Measurements from ENCODE around the gene SLC4A1. TPM values are rescaled to one million over a fixed set of nuclear protein-coding genes. Genes with fewer than 3 reads are reported as not detected.
A peak's percentile ranks its signal among the peaks of the same experiment; 100 is the strongest.

SLC4A1 gene
- total and polyA plus RNA-seq, 2 of the 13 experiments (the other 11 are each of a cell fraction or from before 2014, with no cell fraction given) = not detected

GRCh38 chr17:44308320-44308818 is 40.4 kb upstream of the SLC4A1 start, which contains the start of gene RUNDC3A (continued):
- TF ChIP-seq ZNF281 (CRISPR knock-in tag; IDR thresholded peaks at IDR 0.05; ENCODE audit: borderline replicate concordance) (peak; percentile 59; the same call in 1 of the 2 replicates), KMT2B (CRISPR knock-in tag; IDR thresholded peaks at IDR 0.05) (peak; percentile 45; the same call in 1 of the 2 replicates), REL (CRISPR knock-in tag; conservative IDR thresholded peaks at IDR 0.05) (no peak; the same call in 1 of the 2 replicates), ARNT2 (CRISPR knock-in tag; IDR thresholded peaks at IDR 0.05; ENCODE audit: low read depth) (no peak; the same call in 1 of the 2 replicates), ZFP91 (CRISPR knock-in tag; IDR thresholded peaks at IDR 0.05; ENCODE audit: borderline replicate concordance) (0 out of 2 replicates have a peak, but pooled peaks have one; percentile 10), ZNF674 (CRISPR knock-in tag; IDR thresholded peaks at IDR 0.05; ENCODE audit: low read depth) (no peak), ZNF614 (CRISPR knock-in tag; IDR thresholded peaks at IDR 0.05; ENCODE audit: borderline replicate concordance) (peak; percentile 64; the same call in 1 of the 2 replicates), GFI1 (CRISPR knock-in tag; IDR thresholded peaks at IDR 0.05; ENCODE audit: borderline replicate concordance) (peak; percentile 37; the same call in 1 of the 2 replicates), SCMH1 (CRISPR knock-in tag; IDR thresholded peaks at IDR 0.05; ENCODE audit: borderline replicate concordance) (no peak), ZNF350 (CRISPR knock-in tag; IDR thresholded peaks at IDR 0.05; ENCODE audit: borderline replicate concordance, low read depth) (peak; percentile 34; the same call in 1 of the 2 replicates), ZNF678 (CRISPR knock-in tag; IDR thresholded peaks at IDR 0.05) (no peak), ETV6 (CRISPR knock-in tag; conservative IDR thresholded peaks at IDR 0.05) (peak; percentile 83), ZMAT5 (CRISPR knock-in tag; IDR thresholded peaks at IDR 0.05; ENCODE audit: borderline replicate concordance, low read depth) (no peak), IKZF5 (CRISPR knock-in tag; IDR thresholded peaks at IDR 0.05) (peak; percentile 75), SYNCRIP (IDR thresholded peaks at IDR 0.05; ENCODE audit: insufficient read depth, low read depth, low read length) (no peak), SALL2 (CRISPR knock-in tag; IDR thresholded peaks at IDR 0.05) (peak; percentile 84; the same call in 1 of the 2 replicates), ZKSCAN1 (IDR thresholded peaks at IDR 0.05; ENCODE audit: low read length) (no peak), ZNF225 (CRISPR knock-in tag; IDR thresholded peaks at IDR 0.05) (no peak; the same call in 1 of the 2 replicates), ZBTB42 (CRISPR knock-in tag; IDR thresholded peaks at IDR 0.05) (0 out of 2 replicates have a peak, but pooled peaks have one; percentile 35), ZNF749 (CRISPR knock-in tag; IDR thresholded peaks at IDR 0.05; ENCODE audit: borderline replicate concordance) (peak; percentile 47; the same call in 1 of the 2 replicates), MLLT10 (CRISPR knock-in tag; IDR thresholded peaks at IDR 0.05) (no peak), SALL1 (CRISPR knock-in tag; IDR thresholded peaks at IDR 0.05) (peak; percentile 89), MYPOP (CRISPR knock-in tag; IDR thresholded peaks at IDR 0.05) (0 out of 2 replicates have a peak, but pooled peaks have one; percentile 35)
